HCT116 (cell line): ENCODE results near the gene RYR2.

Experiments used
- CEBPB ChIP-seq: IDR thresholded peaks from 2 replicates; pipeline ENCODE4 v1.6.1; 2012; ENCODE audit warnings: low read depth
- EGR1 ChIP-seq: IDR thresholded peaks from 2 replicates; pipeline ENCODE4 v1.6.1; 2012; ENCODE audit warnings: low read depth
- EZH2 ChIP-seq: fragments of 200-600 bp; sonication (generic); IDR thresholded peaks from 2 replicates; pipeline ENCODE4 v1.6.1; 2017; ENCODE audit warnings: antibody characterized with exemption, mixed run types
- EZH2phosphoT487 ChIP-seq: fragments of 200-600 bp; IDR thresholded peaks from 2 replicates; pipeline ENCODE4 v1.6.1; 2018; ENCODE audit warnings: antibody characterized with exemption, borderline replicate concordance
- POLR2A ChIP-seq: IDR thresholded peaks from 2 replicates; pipeline ENCODE4 v1.7.0; 2011; ENCODE audit warnings: borderline replicate concordance; ENCODE audit not compliant: insufficient read depth, insufficient read length; ENCODE audit errors: extremely low read depth
- RAD21 ChIP-seq: IDR thresholded peaks from 2 replicates; pipeline ENCODE4 v1.6.1; 2012; ENCODE audit warnings: low read depth, mild to moderate bottlenecking
- SIN3A ChIP-seq: IDR thresholded peaks from 2 replicates; pipeline ENCODE4 v1.6.1; 2012; ENCODE audit warnings: low read depth
- SRF ChIP-seq: IDR thresholded peaks from 2 replicates; pipeline ENCODE4 v1.6.1; 2012; ENCODE audit warnings: low read depth
- ZFX ChIP-seq: fragments of 450-650 bp; IDR thresholded peaks from 2 replicates; pipeline ENCODE4 v1.6.1; 2017
- ZNF274 ChIP-seq: fragments of 200-500 bp; sonication (Bioruptor generic); IDR thresholded peaks from 2 replicates; pipeline ENCODE4 v1.6.1; 2014; ENCODE audit warnings: mild to moderate bottlenecking, low read depth, low read length, inconsistent platforms
- TF ChIP-seq, protein P1 (sequence below), 3 experiments: fragments of 200-600 bp in 1 of 3; sonication (generic) in 1 of 3; IDR thresholded peaks in 2 of 3; conservative IDR thresholded peaks in 1 of 3; 2 replicates each; pipeline ENCODE4 v1.5.1; 2012 to 2017; ENCODE audit warnings: low read depth in 2 of 3, low read length in 2 of 3, antibody characterized with exemption in 1 of 3, borderline replicate concordance in 1 of 3, control low read depth in 1 of 3, mild to moderate bottlenecking in 1 of 3, mixed read lengths in 1 of 3, mixed run types in 1 of 3, moderate library complexity in 1 of 3; ENCODE audit not compliant: insufficient read depth in 1 of 3
- TF ChIP-seq, protein P2 (sequence below): IDR thresholded peaks from 2 replicates; pipeline ENCODE4 v1.6.1; 2012; ENCODE audit warnings: low read depth
- TF ChIP-seq, protein P3 (sequence below): IDR thresholded peaks from 2 replicates; pipeline ENCODE4 v1.6.1; 2011; ENCODE audit warnings: mild to moderate bottlenecking, low read length, moderate library complexity; ENCODE audit not compliant: insufficient replicate concordance; ENCODE audit errors: extremely low read depth
- TF ChIP-seq, protein P4 (sequence below): IDR thresholded peaks from 2 replicates; pipeline ENCODE4 v1.6.1; 2012

DNA sequence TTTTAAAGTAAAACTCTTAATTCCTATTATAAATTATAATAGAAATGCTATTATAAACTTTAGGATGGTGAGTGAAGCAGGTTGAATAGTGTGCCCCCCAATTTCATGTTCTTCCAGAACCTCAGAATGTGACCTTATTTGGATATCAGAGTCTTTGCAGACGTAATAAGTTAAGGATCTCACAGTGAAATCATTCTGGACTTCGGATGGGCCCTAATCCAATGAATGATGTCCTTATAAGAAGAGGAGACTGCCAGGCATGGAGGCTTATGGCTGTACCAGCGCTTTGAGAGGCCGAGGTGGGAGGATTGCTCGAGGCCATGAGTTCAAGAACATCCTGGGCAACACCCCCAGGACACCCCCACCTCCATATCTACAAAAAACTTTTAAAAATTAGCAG lies 28.4 kb upstream of the RYR2 start:
- no peak for TF ChIP-seq EGR1
- TF ChIP-seq, protein P1, sequence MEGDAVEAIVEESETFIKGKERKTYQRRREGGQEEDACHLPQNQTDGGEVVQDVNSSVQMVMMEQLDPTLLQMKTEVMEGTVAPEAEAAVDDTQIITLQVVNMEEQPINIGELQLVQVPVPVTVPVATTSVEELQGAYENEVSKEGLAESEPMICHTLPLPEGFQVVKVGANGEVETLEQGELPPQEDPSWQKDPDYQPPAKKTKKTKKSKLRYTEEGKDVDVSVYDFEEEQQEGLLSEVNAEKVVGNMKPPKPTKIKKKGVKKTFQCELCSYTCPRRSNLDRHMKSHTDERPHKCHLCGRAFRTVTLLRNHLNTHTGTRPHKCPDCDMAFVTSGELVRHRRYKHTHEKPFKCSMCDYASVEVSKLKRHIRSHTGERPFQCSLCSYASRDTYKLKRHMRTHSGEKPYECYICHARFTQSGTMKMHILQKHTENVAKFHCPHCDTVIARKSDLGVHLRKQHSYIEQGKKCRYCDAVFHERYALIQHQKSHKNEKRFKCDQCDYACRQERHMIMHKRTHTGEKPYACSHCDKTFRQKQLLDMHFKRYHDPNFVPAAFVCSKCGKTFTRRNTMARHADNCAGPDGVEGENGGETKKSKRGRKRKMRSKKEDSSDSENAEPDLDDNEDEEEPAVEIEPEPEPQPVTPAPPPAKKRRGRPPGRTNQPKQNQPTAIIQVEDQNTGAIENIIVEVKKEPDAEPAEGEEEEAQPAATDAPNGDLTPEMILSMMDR (IDR thresholded peaks at IDR 0.05 in 2 of 3, conservative IDR thresholded peaks at IDR 0.05 in 1 of 3; ENCODE audit: borderline replicate concordance in 1 of 3, insufficient read depth in 1 of 3, low read depth in 2 of 3, low read length in 2 of 3): no peak
- TF ChIP-seq RAD21: no peak
- TF ChIP-seq CEBPB: no peak
- TF ChIP-seq, protein P2, sequence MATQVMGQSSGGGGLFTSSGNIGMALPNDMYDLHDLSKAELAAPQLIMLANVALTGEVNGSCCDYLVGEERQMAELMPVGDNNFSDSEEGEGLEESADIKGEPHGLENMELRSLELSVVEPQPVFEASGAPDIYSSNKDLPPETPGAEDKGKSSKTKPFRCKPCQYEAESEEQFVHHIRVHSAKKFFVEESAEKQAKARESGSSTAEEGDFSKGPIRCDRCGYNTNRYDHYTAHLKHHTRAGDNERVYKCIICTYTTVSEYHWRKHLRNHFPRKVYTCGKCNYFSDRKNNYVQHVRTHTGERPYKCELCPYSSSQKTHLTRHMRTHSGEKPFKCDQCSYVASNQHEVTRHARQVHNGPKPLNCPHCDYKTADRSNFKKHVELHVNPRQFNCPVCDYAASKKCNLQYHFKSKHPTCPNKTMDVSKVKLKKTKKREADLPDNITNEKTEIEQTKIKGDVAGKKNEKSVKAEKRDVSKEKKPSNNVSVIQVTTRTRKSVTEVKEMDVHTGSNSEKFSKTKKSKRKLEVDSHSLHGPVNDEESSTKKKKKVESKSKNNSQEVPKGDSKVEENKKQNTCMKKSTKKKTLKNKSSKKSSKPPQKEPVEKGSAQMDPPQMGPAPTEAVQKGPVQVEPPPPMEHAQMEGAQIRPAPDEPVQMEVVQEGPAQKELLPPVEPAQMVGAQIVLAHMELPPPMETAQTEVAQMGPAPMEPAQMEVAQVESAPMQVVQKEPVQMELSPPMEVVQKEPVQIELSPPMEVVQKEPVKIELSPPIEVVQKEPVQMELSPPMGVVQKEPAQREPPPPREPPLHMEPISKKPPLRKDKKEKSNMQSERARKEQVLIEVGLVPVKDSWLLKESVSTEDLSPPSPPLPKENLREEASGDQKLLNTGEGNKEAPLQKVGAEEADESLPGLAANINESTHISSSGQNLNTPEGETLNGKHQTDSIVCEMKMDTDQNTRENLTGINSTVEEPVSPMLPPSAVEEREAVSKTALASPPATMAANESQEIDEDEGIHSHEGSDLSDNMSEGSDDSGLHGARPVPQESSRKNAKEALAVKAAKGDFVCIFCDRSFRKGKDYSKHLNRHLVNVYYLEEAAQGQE: no peak
- TF ChIP-seq EZH2phosphoT487: no peak
- no peak for TF ChIP-seq EZH2
- no peak for TF ChIP-seq ZFX
- TF ChIP-seq ZNF274: no peak
- TF ChIP-seq, protein P3, sequence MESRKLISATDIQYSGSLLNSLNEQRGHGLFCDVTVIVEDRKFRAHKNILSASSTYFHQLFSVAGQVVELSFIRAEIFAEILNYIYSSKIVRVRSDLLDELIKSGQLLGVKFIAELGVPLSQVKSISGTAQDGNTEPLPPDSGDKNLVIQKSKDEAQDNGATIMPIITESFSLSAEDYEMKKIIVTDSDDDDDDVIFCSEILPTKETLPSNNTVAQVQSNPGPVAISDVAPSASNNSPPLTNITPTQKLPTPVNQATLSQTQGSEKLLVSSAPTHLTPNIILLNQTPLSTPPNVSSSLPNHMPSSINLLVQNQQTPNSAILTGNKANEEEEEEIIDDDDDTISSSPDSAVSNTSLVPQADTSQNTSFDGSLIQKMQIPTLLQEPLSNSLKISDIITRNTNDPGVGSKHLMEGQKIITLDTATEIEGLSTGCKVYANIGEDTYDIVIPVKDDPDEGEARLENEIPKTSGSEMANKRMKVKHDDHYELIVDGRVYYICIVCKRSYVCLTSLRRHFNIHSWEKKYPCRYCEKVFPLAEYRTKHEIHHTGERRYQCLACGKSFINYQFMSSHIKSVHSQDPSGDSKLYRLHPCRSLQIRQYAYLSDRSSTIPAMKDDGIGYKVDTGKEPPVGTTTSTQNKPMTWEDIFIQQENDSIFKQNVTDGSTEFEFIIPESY: no peak
- TF ChIP-seq SIN3A: no peak
- TF ChIP-seq, protein P4, sequence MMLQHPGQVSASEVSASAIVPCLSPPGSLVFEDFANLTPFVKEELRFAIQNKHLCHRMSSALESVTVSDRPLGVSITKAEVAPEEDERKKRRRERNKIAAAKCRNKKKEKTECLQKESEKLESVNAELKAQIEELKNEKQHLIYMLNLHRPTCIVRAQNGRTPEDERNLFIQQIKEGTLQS: no peak
- no peak for TF ChIP-seq POLR2A
- TF ChIP-seq SRF: no peak
